ENCODE measurements around the gene ZNF70.
"Not testable (repeated sequence)": the region's sequence is repeated elsewhere in the genome, so short reads cannot be mapped to it uniquely, and the experiment has no call there.

The ZNF70 gene

DNA sequence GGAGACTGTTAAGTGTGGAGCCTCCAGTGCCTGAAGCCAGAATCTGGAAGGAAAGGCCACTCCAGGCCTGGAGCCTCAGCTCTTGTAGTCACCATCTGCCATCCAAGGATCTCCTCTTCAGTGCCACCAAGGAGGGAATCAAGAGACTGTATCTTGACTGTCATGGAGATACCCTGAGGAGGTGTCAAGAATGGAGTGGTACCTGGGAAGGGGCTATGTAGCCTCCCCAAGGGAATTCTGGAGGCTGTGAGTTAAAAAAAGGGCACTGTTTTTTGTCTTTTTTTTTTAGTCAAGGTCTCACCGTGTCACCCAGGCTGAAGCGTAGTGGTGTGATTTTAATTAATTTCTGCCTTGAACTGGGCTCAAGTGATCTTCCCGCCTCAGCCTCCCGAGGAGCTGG, 8.7 kb upstream of the ZNF70 start:
- DNase-seq (ENCODE audit: low read depth, low spot score) = no peak

DNA sequence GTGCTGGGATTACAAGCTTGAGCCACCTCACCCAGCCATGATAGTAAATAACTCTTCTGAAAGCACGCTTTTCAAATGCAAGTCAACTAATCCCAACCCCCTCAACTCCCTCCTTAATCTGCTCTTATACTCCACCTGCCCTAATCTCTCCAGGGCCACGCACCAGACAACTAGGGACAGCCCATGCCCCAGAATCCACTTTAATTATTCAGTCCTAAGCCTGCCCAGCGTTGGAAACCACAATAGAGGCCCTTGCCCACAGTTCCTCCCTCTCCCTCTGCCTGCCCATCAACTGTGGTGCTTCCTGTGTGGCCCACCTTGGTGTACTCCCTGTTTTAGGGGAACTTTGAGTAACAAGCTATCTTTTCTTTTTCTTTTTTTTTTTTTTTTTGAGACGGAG, 6.0 kb upstream of the ZNF70 start:
- DNase-seq (ENCODE audit: low read depth, low spot score) = no peak

DNA sequence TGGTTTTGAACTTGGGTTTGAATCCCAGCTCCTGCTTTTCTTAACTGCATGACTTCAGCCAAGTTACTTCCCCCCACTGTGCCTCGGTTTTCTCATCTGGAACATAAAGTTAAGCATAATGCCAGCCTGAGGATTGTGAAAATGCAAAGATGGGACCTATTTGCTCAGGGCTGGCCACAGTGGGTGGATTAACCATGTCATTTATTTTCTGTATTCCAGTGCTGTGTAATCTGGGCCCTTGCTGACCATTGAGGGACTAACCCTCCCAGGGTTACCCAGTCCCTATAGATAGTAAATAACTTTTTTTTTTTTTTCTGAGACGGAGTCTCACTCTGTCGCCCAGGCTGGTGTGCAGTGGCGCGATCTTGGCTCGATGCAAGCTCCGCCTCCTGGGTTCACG, 4.8 kb upstream of the ZNF70 start:
- no peak for DNase-seq (ENCODE audit: low read depth, low spot score)

DNA sequence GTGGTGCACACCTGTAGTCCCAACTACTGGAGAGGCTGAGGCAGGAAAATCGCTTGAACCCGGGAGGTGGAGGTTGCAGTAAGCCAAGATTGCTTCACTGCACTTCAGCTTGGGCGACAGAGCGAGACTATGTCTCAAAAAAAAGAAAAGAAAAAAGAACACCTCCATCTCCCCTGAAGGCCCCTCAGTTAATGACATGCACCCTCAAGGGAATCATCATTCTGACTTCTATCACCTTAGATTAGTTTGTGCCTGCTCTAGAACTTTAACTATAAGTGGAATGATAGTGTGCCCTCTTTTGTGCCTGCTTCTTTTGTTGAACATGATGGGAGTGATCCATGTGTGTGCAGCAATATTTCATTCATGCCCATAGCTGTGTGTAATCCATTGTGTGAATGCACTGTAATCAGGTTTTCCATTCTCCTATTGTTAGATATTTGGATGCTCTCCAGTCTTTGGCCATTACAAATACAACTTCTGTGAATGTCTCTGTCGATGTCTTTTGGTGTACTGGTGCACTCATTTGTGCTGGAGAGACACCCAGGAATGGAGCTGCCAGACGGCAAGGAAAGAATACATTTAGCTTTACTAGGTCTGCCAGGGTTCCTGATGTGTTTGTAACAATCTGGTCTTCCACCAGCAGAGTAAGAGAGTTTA, 4.2 kb upstream of the ZNF70 start:
- no peak for DNase-seq (ENCODE audit: low read depth, low spot score)

DNA sequence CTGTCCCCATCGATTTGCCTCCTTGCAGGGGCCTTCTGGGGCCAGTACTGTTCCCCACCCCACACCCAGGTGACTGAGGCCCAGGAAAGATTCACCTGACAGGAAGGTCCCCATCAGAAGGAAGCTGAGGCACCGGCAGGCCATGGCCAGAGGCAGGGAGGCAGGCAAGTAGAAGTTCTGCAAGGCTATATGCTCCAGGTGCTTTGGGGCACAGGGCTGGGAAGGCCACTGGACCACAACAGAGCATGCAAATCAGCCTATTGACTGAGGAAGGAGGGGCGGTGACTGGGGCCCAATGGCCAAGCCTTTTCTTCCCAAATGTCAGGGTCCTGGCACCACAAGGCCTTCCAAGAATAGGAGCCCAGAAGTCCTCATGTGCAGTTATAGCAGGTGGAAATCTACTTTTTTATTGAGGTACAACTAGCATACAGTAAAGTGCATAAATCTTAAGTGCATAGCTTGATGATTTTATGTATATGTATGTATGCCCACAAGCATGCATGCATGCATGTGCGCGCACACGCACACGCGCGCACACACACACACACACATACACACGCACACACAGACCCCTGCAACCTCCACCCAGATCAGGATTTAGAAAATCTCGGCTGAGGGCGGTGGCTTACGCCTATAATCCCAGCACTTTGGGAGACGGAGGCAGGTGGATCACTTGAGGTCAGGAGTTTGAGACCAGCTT, 3.5 kb upstream of the ZNF70 start, which contains the start of gene VPREB3:
TSS of gene VPREB3 (minus strand) at position 206 of the 700 bp plus-strand sequence. CDS start at position 144, 62 bp downstream.
- no peak for DNase-seq (ENCODE audit: low read depth, low spot score)

DNA sequence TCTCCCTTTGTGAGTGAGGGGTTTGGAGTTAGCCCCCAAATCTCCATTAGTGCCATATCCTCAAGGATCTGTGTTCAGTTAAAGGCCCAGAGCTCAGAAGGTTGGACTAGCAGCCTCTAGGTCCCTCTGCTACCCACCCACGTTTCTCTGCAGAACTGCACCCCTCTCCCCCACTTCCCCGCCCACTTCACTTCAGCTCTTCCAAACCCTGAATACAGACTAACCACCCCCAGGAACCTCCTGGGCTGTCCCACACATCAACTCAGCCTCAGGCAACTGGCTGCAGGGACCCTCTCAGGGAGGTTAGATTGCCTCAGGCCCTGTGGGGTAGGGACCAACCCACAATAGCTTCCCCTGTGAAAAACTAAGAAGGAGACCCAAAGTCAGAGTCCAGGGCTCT, 2.5 kb upstream of the ZNF70 start:
- no peak for DNase-seq (ENCODE audit: low read depth, low spot score)

DNA sequence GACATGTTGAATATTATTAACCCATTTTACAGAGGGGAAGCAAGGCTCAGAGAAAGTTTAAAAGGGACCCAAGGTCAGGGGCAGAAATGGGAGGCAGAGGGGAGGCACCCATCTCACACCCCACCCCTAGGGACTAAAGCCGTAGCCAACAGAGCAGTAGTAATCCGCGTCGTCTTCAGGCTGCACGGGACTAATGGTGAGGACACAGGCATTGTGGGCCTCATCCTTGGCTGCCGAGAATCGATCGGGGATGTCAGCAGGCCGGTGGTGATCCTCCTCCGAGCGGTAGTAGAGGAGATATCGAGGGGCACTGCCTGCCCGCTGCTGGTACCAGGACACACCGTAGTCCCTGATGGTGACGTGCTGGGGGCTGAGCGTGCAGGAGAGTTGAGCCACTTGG, 1.8 kb upstream of the ZNF70 start:
- no peak for DNase-seq (ENCODE audit: low read depth, low spot score)

DNA sequence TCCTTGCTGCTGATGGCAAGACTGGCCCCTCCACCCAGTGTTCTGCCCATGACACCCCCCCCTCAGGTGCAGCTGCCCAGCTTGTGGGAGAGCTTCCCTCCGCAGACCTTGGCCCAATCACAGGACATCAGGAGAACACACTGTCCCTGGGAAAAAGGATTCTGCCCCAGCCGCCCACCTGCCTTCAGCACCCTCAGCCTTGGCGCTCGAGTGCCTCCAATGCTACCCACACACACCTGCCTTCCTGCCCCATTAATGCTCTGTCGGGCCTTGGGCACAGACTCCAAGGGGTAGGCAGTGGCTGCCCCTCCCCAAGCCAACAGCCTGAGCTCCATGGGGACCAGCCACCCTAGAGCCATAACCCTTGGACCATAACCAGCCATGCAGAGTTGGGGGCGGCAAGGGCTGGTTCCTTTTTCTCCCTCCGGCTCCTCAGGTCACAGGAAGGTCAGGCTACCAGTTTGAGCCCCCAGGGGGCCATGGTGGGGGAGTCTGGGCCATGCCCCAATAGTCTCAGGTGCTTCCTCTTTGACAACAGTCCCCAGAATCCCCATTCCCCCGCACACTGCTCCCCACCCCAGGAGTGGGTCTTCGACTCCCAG, 1.3 kb upstream of the ZNF70 start:
- no peak for DNase-seq (ENCODE audit: low read depth, low spot score)

DNA sequence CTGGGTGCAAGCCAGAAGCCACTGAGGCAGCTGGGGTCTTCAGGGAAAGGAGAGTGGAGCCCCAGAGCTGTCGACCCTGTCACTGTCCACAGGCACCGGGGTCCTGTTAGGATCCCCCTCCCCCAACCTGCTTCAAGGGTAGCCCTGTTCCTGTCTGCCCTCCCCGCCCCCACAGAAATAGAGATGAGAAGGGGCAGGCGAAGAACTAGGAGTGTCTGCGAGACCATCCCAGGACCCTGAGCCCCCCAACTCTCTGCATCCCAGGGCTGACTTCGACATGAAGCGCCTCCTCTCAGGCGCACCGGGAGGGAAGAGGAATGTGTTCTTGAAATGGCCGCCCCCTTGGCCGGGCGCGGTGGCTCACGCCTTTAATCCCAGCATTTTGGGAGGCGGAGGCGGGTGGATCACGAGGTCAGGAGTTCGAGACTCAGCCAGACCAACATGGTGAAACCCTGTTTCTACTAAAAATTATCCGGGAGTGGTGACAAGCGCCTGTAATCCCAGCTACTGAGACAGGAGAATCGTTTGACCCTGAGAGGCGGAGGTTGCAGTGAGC, 607 bp upstream of the ZNF70 start:
- DNase-seq (ENCODE audit: low read depth, low spot score) = no peak

DNA sequence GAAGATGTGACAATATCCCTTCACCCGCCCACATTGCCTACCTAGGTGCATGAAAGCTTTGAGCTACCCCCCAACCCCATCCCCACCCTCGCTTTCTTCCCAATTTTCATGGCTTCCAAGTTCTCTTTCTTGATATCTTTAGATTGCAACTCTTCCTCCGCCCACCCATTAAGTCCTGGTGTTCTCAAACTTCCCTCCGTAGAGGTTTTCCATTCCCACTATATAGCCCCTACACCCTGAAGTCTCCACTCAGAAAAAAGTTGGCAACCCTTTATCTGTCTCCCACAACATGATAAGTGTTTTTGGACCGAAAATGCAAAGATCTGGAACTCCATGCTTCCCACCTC, 572 bp downstream of the ZNF70 start:
- DNase-seq (ENCODE audit: low read depth, low spot score) = no peak

DNA sequence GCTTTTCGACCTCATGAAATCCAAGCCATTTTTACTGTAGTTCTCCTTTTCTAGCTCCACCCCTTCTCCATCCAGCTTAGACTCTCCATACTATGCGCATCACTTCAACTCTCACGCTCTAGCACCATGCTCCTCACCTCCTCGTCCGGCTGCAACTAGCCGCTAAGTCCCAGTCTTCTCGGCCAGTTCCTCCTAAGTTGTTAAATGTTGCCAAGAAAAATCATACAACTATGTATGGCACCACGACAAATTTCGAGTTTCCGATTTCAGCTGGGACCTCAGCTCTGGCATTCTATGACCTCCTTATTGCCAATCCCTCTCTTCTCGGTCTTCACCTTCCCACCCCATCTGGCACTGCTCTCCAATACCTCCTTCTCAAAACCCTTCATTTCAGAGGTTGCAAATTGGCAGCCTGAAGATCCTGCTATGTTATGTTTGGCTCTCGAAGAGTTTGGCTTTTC, 1.0 kb downstream of the ZNF70 start:
- DNase-seq (ENCODE audit: low read depth, low spot score) = no peak

DNA sequence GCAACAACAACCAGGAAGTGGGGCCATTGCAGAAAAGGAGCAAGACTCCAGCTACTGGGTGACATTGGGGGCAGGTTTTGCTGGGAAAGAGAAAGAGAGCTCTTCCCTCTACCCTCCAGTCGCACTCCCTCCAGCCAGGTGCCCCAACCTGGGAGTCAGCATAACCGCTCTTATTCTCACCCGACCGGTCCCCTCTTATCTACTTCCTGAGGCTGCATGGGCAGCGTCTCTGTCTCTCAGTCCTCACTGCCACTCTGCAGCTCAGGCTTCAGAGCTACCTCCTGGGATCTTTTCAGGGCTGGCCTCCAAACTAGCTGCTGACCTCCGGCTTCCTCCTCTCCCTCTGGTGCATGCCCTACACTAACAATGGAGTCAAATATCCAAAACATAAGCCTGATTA, 5.1 kb downstream of the ZNF70 start:
- DNase-seq (ENCODE audit: low read depth, low spot score) = no peak

DNA sequence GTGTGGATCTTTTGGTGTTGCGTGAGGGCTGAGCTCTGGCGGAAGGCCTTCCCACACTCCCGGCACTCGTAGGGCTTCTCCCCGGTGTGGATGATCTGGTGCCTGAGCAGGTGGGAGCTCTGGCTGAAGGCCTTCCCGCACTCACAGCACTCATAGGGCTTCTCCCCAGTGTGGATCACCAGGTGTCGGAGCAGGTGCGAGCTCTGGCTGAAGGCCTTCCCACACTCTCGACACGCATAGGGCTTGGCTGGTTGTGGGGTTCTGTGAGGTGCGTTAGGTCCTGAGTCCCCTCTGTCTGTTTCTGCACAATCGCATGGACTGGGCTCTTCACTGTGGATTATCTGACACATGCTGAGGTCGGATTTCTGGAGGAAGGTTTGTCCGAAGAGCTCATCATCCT, 6.4 kb downstream of the ZNF70 start:
- no peak for DNase-seq (ENCODE audit: low read depth, low spot score)

DNA sequence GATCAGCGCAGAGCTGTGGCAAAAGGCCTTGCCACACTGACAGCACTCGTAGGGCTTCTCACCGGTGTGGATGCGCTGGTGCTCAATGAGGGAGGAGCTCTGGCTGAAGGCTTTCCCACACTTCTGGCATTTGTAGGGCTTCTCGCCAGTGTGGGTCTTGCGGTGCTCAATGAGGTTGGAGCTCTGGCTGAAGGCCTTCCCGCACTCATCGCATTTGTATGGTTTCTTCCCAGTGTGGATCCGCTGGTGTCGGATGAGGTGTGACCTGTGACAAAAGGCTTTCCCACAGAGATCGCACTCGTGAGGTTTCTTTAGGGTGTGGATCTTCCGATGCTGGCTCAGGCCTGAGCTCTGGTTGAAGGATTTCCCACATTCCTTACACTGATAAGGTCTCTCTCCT, 6.9 kb downstream of the ZNF70 start:
- DNase-seq (ENCODE audit: low read depth, low spot score) = no peak

DNA sequence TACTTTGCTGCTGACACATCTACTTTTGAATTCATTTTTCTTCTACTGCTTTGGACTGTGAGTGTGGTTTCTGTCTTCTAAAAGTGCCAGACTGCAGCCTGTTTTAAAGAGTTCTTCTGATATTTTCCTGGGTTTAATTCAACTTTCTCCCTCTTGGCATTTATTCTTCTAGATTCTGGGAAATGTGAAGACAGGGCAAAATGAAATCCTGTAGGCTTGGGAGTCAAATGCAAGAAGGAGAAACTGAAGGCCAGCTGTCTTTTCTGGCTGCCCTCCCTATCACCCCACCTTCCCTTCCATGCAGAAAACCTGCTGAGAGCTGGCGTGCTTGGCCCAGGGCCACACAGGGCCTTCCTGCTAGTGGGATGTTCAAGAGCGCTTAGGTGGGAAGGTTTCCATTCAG, 7.6 kb downstream of the ZNF70 start:
- no peak for DNase-seq (ENCODE audit: low read depth, low spot score)

DNA sequence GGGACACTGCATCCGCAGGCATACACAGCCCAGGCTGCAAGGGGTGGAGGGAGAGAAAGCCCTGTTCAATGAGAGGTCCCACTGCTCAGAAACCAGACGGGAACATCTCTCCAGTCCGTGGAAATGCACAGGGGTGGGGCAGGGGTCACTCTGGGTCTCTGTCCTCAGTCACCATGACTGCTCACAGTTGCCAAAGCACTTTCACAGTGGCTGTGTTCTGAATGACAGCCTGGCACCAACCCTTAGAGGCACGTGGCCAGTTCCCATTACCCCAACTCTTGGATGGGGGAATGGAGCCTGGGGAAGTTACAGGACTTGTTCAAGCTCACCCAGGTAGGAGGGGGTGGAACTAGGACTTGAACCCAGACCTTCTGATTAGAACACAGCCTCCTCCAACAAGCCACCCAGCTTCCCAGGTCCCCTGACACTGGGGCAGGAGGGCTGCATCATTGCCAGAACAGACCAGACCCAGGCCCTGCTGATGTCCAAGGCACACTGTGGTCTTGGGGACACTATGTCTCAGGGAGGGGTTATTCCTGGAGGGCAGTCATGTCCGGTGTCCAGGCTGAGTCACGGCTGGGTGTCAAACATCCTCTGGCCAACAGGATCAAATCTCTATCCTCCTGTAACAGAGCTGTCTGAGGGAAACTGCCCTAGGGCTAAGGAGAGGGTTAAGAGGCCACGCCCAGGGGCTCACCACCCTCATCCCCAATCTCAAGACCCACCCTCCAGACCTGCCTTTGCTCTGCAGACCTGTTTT, 8.2 kb downstream of the ZNF70 start:
- no peak for DNase-seq (ENCODE audit: low read depth, low spot score)

DNA sequence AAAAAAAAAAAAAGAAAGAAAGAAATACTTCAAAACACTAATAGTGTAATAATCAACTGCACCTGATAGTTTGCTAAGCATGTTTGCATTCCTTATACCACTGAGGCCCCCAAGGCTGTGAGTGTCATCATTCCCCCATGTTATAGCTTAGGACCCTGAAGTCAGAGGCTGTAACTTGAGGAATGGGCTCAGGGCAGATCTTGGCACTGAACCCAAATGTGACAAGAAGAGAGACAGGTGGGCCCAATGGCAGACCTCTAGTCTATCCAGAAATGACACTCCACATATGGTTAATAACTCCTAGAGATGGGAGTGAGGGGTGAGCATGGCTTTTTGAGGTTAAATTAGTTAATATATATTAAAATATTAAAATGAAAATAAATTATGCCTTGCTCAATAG, 13.2 kb downstream of the ZNF70 start:
- DNase-seq (ENCODE audit: low read depth, low spot score) = no peak

DNA sequence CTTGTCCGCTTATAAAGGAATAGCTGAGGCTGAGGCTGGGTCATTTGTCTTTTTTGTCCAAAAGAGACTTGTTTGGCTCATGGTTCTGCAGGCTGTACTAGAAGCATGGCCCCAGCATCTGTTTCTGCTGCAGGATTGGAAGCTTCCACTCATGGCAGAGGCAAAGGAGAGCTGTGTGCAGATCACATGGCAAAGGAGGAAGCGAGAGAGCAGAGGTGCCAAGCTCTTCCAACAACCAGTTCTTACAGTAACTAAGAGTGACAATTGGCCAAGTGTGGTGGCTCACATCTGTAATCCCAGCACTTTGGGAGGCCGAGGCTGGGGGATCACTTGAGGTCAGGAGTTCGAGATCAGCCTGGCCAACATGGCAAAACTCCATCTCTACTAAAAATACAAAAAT, 22.8 kb downstream of the ZNF70 start:
- not testable (repeated sequence) for DNase-seq (ENCODE audit: low read depth, low spot score)

DNA sequence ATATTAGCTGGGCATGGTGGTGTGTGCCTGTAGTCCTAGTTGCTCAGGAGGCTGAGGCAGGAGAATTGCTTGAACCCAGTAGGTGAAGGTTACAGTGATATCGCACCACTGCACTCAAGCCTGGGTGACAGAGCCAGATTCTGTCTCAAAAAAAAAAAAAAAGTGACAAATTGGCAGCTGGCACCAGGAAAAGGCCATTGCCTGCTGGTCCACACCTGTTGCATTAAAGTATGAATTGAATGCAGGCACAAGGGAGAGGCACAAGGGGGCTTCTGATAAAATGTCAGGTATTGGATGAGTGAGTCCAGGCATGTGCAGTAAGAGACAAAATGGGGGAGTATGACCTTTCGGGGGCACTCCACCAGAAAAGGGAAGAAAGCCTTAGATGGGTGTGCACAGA, 28.2 kb downstream of the ZNF70 start:
- DNase-seq (ENCODE audit: low read depth, low spot score) = no peak

DNA sequence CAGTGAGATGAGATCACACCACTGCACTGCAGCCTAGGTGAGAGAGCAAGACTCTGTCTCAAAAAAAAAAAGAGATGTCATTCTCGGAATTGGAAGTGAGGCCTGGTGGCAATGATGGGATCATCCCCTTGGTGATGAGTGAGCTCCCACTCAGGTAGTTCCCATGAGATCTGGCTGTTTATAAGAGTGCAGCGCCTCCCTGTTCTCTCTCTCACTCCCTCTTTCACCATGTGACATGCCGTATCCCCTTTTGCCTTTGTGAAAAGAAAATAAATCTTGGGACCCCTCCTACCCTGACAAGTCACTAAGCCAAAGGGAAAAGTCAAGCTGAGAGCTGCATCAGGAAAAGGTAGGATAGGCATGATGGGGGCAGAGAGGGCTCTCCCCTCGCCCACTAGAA, 28.8 kb downstream of the ZNF70 start:
- DNase-seq (ENCODE audit: low read depth, low spot score) = no peak

DNA sequence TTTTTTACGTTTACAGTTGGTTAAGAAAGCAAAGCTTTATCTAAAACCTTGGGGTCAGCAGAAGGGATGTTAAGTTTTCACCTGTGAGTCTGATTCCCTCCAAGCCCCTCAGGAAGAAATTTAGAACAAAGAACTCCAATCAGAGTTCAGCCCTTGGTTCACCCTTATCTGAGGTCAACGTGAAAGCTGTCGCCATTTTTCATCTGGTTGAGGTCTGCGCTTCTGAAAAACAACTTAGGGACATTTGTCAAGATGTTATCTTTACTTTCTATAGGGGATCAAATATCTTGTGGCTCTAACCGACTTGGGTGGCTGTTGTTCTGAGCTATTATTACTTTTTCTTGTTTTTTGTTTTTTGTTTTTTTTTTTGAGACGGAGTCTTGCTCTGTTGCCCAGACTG, 30.1 kb downstream of the ZNF70 start:
- no peak for DNase-seq (ENCODE audit: low read depth, low spot score)

Measured in ELF-1 (cell line).